COLO668 (cell line): ENCODE results near the gene KLHL2.
A peak's percentile ranks its signal among the peaks of the same experiment; 100 is the strongest.
"Not testable (repeated sequence)": the region's sequence is repeated elsewhere in the genome, so short reads cannot be mapped to it uniquely, and the experiment has no call there.

Experiments
- DNase-seq: peaks from one replicate; lab custom pipeline; 2025; ENCODE audit not compliant: unreplicated experiment; lab: John Stamatoyannopoulos, UW

Gene KLHL2

DNA sequence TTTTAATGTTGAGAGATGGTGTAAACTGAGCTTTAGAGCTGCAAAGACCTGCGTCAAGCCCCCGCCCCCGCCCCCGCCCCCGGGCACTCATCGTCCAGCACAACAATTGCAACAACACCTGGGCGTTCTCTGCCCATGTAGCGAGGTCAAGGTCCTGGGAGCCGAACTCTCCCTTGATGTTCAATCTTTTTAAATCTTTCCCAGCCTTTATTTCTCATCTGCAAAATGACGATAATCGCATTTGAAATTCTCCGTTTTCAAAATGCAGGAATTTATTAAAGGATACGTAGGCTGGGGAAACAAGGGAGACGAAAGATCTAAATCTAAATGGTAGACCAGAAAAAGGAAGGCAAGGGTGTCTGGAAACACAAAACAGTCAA lies 119.5 kb downstream of the KLHL2 start:
- DNase-seq = peak; percentile 43

DNA sequence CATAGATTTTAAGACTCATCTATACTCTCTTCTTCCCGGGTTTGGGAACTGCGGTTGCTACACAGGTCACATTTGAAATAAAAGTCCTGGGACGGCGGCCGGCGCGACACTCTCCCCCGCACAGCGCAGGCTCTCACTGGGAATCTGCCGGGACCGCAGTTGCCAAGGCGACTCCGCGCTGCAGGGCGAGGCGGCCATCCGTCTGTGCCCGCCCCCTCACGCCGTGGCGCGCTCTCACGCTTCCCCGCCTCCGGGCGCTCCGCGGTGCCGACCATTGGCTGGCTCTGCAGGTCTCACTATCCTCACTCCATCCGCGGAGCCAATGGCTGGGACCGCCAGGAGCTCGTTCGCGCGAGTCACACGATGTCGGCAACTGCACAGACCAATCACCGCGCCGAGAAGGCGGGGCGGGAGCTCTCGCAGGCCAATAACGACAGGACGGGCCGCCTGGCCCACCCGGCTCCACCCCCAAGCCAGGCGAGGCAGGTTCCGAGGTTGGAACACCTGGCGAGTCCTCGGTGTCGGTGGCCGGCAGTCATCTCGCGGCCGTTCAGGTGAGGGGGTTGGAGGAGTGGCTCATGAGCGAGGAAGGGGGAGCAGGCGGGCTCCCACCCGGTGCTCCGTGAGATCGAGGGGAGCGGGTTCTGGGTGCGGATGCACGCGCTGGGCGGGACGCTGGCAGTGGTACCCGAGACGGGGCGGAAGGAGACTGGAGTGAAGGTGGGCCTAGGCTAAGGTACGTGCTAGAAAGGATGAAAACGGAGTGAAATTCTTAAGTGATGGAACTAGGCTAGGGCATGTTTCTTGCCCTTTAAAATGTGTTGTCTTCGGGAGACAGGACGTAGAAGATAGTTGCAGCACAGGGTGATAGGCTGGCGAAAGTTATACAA lies 120.1 kb downstream of the KLHL2 start, which contains the start of gene MSMO1:
Gene MSMO1 (plus strand): TSS at position 459 of the 890 bp plus-strand sequence. CDS start 5,702 bp downstream, outside the sequence.
- DNase-seq = peak; percentile 99

DNA sequence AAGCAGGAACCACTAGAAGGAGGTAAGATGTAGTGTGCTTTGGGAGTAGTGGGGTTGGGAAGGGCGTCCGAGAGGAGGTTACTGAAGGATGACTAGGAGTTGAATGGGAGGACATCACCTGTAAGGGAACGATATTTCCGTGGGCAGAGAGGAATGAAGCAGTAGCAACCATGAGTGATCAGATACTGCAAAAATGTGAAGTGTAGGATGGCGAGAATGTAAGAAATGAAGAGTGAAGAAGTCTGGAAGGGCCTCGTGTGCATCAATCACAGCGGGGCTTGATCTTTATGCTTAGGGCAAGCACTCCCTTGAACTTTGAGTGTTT lies 120.7 kb downstream of the KLHL2 start:
- DNase-seq = no peak

DNA sequence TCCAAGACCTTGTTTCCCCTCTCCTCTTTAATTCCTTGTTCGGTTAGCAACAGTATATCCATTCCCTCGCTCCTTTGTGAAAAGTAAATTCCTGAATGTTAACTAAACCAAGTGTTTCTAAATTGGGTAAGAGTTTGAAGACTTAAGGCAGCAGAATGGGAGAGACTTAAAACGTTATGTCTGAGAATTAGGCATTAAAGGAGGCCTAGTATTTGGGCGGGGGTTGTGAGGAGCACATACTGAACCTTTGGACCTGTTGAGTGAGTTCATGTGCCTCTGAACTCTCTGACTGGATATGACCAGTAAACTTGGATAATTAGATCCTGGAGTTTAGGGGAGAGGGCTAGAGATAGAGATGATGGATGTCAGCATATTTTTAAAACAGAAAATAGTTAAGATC lies 121.3 kb downstream of the KLHL2 start:
- DNase-seq = no peak

DNA sequence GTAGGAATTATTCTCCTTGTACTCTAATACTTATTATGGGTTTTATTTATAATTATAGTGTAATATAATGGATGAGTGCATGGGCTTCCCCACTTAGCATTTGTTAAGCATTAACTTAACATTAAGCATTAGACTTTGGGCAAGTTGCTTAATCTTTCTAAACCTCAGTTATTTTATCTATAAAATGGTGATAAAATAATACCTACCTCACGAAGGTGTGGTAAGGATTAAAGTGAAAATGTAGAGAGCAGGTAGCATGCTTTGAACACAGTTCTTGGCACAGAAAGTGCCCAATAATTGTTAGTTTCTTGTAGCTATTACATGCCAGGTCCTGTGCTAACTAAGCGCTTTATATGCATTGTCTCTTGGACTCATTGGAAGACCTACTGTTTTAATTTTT lies 122.7 kb downstream of the KLHL2 start:
- no peak for DNase-seq

DNA sequence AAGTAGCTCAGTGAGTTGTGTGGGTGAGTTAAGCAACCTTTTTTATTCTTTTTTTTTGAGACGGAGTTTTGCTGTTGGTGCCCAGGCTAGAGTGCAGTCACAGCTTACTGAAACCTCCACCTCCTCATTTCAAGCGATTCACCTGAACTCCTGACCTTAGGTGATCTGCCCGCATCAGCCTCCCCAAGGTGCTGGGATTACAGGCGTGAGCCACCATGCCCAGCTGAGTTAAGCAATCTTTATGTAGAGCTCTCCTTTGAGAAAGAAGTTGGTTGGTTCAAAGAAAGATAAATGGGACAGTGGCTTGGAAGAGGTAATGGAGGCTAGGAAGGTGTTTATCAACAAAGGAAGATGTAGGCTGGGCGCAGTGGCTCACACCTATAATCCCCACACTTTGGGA lies 123.3 kb downstream of the KLHL2 start:
- no peak for DNase-seq

DNA sequence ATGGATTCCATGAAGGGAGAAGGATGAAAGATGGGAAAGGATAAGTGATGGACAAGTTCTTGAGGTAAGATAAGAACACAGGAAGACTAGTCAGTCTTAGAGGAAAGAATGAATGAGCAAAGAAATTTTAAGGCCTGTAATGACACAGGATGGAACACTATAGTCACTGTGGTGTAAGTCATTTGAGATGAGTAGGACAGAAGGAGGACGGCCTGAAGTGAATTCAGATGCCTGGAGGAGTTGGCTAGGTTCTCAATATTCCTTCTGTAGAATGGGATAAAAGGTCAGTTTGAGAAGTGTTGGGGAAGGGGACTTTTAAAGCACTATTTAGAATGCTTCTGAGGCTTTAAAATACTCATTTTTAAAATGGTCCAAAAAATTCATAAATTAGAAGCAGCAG lies 124.0 kb downstream of the KLHL2 start:
- DNase-seq = no peak

DNA sequence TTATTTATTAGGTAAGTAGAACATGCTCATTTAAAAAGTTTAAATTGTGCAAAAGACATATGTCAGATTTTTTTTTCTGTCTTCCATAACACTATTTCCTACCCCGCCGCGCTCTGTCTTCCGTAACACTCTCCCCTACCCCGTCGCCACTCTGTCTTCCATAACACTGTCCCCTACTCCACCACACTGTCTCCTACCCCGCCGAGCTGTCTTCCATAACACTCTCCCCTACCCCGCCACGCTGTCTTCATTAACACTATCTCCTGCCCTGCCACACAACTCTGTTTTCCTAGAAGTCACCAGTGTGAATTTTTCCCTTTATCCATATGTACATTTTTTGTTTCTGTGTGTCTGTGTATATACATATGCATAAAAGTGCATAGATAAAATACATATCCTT lies 124.5 kb downstream of the KLHL2 start:
- no peak for DNase-seq

DNA sequence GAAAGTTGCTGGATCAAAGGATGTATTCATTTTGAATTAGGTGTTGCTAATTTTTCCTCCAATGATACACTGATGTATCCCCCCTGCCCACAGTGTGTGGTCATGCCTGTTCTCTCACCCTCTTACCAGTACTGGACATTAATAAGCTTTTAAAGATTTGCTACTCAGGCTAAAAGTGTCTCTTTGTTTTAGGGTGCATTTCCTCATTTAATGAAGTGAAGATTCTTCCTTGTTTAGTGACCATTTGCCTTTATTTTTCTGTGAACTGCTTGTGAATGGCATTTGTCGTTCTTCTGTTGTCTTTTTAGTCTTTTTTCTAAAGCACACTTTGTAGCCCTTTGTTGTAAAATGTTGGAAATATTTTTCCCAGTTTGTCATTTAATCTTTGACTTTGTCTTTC lies 125.1 kb downstream of the KLHL2 start:
- no peak for DNase-seq

DNA sequence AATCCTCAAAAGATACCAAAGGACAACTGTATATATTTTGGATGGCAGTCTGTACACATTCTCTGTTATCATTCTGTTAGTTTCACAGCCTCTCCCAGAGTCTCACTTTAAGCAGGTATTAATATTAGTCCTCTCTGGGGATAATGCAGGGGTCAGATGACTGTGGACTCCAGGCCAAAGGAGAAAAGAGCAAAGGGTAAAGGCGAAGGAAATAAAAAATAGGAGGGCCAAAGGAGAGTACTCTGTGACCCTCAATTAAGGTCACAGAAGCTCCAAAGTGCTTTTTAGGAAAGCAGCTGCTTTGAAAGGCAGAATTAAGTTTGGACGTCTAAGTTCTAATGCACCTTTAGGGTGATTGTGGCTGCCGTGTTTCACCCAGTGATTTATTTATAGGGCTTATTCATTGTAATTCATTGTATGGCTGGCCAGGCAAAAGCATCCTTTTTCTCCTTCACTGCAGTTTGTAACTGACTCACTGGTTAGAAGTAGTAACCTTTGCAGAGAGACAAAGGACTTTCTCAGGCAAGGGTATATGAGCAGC lies 127.9 kb downstream of the KLHL2 start:
- DNase-seq = no peak

DNA sequence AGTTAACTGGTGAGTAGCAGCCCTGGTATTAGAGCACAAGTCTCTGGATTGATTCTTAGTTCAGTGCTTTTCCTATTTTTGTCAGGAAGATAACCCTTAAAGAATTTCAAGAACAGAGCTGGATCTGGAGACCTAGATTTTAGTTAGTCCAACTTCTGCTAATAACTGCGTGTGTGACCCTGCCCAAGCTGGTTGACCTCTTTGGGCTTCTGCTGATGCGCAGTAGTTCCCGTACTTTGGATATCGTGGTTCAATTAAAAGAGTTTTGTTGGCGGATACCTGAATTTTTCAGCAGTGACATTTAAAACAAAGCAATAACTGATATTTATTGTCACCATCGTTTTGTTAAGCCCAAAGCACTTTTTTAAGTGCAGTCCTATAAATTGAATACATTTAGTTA lies 129.4 kb downstream of the KLHL2 start:
- DNase-seq = no peak

DNA sequence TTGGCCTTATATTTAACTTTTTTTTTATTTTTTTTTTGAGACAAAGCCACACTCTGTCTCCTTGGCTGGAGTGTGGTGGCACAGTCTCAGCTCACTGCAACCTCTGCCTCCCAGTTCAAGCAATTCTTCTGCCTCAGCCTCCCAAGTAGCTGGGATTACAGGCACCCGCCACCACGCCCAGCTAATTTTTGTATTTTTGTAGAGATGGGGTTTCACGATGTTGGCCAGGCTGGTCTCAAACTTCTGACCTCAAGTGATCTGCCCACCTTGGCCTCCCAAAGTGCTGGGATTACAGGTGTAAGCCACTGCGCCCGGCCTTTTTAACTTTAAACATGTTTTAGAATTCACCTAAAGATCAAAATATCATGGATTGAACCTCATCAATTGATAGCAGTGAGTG lies 135.0 kb downstream of the KLHL2 start:
- DNase-seq = not testable (repeated sequence)

DNA sequence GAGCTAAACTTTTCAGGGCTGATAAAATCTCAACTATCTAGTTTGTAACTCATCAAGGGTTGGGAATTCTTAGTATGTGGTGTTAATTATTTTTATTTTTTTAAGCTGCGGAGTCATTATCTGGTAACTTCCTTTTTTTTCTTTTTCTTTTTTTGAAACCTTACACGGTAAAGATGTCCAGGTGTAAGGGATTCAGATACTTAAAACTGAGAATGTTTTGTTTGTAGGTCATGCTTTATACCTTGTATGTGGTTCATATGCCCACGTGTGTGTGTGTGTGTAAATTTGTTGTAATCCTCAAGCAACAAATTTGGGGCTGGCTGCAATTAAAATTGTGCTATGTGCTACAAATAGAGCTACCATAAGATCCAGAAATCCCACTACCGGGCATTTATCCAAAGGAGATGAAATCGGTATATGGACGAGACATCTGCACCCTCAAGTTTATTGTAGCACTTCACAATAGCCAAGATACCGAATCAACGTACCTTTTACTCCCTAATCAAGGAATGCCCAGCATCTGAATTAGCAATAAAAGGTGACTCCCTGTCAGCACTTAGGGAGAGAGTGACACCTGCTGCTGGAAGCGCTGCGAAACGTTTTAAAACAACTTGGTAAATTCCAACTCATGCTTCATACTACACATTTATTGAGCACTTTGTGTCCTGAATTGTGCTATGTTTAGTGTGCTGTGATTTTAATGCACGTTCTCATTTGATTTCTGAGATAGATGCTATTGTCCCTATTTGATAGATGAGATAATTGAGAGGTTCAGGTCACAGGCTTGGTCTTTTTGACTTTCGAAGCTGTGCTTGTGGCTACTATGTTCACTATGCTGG lies 136.2 kb downstream of the KLHL2 start:
- DNase-seq = peak; percentile 13

DNA sequence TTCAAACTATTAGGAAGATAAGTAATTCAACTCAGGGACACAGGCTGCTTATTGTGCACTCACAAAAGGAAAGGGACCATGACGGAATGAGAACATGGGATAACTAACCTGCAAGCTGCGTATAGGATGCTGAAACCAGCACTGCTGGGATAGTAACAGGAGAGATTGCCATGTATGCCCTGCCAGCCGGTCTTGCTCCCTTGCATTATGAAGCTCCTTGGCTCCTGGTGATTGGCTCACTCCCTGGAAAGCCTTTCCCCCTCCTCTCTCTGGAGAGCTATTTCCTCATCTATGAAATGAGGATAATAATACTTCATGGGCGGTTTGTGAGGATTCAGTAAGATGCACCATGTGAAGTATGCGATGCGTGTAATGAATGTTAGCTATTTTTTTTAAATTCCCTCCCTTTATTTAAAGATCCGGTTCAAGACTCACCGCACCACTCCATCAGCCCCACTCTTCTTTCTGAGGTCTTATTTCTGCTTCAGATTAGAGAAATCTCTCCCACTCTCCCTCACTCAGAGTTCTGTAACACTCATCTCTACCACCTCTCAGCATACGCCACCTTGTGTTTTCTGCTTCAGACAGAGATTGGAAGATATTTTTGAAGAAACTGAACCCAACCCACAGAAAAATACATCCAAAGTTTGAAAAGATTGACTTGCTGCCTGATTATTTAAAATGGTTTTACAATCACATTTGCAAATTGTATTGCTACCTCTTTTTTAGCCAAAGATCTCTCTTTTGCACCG lies 138.5 kb downstream of the KLHL2 start:
- DNase-seq = no peak

DNA sequence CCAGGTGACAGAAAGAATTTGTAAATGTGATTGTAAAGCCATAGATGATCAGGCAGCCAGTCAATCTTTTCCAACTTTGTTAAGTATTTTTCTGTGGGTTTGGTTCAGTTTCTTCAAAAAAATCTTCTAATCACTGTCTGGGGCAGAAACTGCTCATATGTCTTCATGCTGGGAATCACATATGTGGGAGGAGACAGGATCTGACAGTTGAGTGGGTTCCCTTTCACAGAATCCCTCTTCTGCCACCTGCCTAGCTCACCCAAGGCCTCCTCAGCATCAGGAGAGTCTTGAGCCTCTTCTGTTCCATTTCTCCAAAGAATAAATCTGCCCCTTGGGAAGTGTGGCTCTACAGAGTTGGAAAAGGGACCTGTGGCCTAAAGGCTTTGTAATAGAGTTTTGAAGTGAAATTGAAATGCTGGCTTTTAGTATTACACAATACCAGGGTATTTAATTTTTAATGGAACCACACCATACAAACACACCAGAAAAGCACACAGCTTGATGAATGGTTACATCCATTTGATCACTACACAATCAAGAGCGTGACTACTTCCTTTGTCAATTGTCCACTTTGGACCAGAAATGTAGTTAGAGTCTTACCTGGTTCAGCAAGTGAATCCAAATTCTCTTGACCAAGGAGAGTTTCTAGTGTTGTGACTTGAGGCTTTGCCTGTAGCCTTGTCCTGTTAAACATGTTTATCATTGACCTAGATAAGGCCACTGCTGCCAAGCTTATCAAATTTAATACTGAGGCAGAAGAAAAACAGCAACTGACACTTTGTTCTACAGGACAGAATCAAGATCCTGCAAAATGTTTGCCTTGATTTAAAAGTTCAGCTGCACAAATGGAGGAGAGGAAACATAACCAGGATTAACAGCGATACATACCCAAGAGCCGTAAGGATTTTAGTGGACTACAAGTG lies 140.5 kb downstream of the KLHL2 start:
- DNase-seq = no peak

DNA sequence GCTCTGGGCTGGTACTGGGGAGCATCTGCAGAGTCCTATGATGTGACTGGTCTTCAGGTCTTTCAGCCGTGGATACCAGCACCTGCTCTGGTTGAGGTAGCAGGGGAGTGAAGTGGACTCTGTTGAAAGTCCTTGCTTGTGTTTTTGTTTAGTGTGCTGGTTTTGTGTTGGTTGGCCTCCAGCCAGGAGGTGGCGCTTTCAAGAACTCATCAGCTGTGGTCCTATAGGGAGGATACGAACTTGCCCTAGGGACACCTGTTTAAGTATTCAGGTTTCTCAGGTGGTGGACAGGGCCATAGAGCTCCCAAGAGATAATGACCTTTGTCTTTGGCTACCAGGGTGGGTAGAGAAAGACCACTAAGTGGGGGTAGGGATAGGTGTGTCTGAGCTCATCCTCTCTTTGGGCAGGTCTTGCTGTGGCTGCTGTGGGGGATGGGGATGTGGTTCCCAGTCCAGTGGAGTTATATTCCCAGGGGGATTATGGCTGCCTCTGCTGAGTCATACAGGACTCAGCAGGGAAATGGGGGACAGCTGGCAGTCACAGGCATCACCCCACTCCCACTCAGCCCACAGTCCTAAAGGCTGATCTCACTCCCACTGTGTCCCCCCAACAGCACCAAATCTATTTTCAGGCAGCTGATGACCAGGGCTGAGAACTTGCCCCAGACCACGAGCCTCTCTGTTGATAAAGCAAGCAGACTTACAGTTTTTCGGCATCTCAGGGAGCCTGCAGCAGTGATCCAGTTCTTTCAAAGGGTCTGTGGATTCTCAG lies 144.2 kb downstream of the KLHL2 start:
- no peak for DNase-seq

DNA sequence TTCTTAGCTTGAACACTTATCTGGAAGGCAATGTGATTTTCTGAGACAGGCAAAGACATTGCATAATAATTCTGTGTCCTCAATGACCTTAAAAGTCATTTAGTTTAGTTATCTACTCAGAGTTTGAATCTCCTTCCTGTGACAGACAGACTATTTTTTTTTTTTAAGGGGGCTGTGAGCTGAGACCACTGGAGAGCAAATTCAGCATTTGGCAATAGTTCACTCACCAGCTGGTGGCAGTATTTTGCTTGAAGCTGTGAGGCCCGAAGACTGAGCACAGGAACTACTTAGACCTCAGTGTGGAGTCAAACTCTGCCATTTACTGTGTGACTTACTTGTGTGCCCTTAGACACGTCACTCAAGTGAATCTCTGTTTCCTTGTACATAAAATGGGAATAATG lies 148.5 kb downstream of the KLHL2 start:
- peak; percentile 27 for DNase-seq

DNA sequence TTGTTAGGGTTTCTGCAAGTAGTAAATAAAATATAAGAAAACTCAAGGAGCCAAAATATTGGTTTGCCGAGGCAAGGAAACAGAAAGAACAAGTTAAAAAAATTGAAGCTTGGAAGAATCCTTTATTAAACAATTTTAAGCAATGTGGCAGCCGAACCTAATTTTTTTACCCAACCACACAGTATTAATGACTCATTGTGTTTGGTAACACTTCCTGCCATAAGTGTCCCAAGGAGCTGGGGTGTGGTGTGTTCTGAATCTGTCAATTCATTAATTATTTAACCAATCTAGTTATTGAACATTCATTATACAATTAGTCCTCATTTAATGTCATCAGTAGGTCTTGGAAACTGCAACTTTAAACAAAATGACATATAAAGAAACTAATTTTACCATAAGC lies 152.1 kb downstream of the KLHL2 start:
- DNase-seq = no peak

DNA sequence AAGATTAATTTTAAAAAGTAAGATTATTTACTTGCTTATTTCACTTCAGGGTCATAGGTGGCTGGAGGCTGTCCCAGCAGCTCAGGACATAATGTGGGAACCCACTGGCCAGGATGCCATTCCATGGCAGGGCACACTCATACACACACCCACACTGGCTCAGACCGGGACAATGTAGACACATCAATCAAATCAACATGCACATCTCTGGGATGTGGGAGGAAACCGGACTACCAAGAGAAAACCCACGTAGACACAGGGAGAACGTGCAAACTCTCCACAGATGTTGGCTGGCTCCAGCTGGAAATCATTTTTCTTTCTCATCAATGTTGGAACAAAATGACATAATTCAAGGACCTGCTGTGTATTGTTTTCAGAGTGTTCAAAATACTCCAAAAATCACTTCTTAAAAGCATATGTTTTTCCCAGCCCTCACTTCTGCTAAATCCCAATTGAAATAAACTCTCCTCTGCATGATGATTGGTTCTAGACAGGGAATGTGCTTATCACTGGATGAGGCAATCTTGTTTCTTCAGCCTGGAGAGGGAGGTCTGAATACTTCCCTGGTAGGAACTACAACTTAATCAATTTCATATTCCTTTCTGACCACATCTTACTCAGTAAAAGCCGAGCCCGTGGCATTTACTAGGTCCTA lies 152.8 kb downstream of the KLHL2 start:
- no peak for DNase-seq
